GM21576 (cell line): ENCODE results near the gene ZNF407.

Experiments used
- ATAC-seq: cut with Tn5 transposase; IDR thresholded peaks from one replicate; pipeline ENCODE4 v1.9.1; 2021; ENCODE audit warnings: mild to moderate bottlenecking, moderate library complexity; ENCODE audit not compliant: unreplicated experiment

The ZNF407 gene

DNA sequence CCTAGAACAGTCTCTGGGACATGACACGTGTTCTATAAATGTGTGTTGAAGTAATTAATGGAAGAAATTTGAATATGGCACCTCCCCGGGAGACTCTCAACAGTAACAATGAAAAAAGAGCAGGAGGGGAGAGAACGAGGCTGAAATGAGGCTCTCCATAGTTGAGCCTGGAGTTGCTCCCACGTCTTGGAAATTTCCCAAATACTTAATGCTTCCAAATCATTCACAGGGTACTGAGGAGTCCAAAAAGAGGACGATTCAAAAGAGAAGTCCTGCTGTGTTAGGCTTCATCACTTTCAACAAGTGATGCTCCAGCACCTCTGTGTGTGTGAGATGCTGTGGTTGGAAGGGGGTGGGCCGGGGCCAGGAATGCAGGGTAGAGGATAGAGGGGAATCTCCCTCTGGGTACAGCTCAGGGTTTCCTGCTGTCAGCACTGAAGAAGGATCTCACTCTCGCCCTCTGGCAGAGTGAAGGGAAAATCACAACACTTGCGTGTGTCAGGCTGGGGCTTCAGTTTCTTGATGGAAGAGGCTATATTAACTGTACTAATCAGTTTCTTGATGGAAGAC is 18.1 kb upstream of the ZNF407 start:
- ATAC-seq: no peak

DNA sequence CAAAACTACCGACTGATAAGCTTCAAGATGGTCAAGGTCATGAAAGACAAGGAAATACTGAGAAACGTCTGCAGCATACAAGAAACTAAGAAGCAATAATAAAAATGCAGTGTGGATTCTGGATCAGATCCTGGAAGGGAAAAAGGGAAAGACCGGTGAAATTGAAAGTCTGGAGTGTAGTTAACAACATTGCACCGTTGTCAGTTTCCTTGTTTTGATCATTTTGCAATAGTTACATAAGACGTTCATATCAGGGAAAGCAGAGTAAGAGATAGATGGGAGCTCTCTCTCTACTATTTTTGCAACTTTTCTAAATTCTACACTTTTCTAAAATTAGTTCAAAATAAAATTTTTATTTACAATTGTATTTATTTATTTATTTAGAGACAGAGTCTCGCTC is 15.0 kb upstream of the ZNF407 start:
- no peak for ATAC-seq

DNA sequence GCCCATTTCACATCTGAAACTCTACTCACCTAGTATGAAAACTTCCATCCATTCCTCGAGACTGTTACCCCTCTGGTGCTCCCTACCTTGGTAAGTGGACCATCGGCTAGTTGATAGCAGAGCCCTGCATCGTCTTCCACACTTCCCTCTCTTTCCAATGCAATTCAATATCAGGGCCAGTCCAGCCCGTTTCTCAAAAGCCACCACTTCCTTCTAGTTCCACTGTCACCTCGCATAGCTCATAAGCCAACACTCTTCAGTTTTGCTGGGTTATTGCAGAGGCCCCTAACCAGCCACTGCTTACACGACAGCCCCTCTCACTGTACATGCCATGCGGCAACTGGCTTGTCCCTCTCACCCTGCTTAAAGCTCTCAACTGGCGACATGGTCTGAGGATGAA is 10.2 kb upstream of the ZNF407 start:
- ATAC-seq: no peak

- ATAC-seq: no peak
Measured at GRCh38 chr18:74589021-74589420, 8.6 kb upstream of the ZNF407 start.

GRCh38 chr18:74589811-74590210 is 7.9 kb upstream of the ZNF407 start:
- no peak for ATAC-seq

DNA sequence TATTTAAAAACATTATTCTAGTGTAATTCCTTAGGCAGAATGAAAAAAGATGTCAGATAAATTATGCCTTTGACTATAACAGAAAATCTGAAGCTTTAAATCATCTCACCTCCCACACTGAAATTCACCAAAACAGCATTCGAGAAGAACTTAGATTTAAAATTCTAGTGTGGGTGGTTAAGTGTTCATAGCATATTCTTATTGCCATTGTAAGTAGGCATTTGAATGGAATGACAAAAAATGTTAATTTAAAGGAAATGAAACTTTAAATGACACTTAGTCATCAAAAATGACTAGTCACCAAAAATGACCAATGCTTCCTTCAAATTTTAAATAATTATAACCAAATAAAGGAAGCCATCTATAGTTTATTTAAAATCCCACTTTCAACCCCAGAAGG is 7.0 kb upstream of the ZNF407 start:
- ATAC-seq: no peak

GRCh38 chr18:74595431-74595830 is 2.2 kb upstream of the ZNF407 start:
- ATAC-seq: no peak

DNA sequence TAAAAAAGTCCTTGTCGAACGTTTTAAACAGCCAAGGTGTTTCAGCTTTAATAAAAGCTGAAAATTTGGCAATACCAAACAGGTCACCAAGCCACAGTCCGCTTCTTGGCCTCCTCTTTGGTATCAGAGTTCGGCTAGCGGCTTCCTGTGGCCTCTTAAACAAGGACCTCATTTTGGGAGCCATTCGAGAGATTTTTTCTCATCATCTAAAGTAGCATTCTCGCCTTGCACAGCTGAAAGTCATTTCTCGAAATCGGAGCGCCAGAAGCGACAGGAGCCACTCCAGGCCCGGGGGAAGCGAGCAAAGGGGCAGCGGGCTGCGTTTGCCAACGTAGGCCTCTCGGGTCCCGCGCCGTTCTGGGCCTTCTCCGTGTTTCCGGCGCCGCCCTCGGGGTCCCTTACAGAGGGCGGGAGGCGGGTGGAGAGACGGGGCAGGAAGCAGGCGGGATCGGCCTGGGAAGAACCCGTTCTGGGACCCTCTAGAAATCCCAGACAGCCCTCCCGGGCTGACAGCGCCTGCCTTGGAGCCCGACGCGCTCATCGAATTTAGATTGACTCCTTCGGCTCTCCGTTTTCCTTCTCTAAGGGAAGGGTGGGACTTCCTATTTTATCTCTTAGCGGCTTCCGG is 522 bp upstream of the ZNF407 start:
- ATAC-seq: peak; percentile 36

- peak; percentile 60 for ATAC-seq
Measured at GRCh38 chr18:74598350-74599001, 806 bp downstream of the ZNF407 start.

DNA sequence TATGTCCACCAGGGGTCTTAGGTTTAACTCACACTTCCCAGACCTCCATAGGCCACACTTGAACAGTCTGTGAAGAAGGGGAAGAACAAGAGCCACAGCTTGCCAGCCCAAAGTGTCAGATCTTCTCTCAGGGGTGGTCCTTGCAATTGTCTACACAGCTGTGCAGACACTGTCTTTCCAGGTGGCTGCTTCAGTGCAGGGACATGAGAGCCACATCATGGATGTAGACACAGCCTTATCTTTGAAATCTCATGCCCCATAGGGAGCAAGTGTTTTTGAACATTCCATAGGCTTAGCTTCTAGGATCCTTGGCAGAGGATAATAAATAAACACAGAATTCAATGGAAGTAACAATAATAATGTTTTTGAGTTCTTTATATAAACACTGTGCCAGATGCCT is 6.7 kb downstream of the ZNF407 start:
- no peak for ATAC-seq

DNA sequence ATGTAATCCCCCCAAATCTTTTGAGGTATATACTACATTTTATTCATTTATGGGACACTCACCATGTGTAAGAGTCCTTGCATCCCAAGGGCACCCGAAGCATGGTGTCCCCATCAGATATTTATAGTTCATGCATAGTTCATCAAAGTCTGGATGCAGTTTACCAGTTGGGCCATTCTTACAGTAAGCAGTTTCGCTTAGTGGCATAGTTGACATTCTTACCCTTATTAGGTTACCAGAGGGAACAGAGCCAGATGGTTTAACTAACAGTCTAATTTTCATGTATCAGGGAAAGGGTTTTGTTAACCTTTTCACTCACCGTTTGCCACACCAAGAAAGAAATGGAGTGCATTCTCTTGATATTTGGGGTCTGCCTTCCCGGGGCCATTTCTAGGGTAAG is 7.1 kb downstream of the ZNF407 start:
- no peak for ATAC-seq

DNA sequence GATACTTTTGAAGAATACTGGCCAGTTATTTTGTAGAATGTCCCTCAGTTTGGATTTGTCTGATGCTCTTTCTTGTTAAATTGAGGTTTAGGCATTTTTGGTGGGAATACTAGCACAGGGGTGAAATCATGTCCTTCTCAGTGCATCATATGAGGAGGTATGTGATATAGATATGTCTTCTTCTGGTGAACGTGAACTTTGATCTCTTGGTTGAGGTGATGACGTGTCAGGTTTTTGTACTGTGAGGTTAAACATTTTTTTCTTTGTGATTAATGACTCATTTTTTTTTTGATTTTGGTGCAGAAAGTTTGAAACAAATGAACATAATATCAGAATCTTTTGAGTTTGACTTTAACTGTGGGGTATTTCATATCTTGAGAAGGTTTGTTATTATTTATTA is 11.0 kb downstream of the ZNF407 start:
- ATAC-seq: no peak

- ATAC-seq: no peak
Measured at GRCh38 chr18:74609535-74609934, 11.9 kb downstream of the ZNF407 start.

- ATAC-seq: no peak
Measured at GRCh38 chr18:74610051-74610615, 12.5 kb downstream of the ZNF407 start.

DNA sequence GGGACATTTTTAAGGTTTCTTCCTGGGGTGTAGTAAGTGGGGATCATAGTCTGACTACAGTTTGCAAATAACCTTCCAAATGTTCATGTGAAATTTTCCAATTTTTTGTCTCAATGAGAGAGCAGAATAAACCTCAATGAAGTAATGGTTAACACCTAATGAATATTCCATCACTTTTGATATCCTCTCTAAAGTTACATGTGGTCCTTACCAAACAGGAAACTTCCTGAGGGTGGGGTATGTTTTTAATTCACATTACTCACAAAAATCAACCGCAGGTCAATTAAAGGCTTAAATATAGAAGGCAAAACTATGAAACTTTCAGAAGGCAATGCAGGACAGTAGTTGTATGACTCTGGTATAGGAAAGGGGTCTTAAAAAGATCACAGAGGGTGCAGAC is 13.2 kb downstream of the ZNF407 start:
- no peak for ATAC-seq

DNA sequence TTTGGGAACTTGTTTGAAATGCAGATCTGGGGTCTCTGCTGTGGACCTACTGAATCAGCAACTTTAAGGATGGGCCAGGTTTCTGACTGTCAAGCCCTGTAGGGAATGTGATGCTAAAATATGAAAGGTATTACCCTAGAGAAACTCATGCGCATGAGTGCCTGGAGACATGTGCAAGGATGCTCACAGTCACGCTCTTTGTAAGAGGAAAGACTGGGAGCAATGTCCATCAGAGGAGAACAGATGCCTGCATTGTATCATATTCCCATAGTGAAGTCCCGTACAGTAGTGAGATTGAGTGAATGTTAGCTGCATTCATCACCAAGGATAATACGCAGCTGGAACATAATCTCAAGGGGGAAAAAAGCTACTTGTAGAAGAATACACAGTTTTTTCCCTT is 14.1 kb downstream of the ZNF407 start:
- no peak for ATAC-seq

DNA sequence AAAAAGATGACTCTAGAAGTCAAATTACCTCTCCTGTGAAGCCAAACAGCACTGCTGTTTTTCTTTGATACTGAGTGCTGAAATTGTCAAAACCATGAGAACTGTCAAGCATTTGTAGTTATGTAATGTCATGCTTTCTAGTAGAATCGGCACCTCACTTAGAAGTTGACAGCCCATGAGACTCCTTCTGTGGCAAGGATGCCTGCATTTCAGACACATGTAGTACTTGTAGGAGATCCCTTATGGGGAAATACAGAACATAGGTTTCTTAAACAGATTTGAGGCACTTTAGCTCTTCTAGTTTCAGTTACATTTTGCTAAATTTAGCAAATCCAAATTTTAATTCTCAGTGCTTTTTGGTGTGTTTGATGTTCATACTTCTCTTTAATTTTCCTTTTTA is 15.7 kb downstream of the ZNF407 start:
- ATAC-seq: peak; percentile 48

DNA sequence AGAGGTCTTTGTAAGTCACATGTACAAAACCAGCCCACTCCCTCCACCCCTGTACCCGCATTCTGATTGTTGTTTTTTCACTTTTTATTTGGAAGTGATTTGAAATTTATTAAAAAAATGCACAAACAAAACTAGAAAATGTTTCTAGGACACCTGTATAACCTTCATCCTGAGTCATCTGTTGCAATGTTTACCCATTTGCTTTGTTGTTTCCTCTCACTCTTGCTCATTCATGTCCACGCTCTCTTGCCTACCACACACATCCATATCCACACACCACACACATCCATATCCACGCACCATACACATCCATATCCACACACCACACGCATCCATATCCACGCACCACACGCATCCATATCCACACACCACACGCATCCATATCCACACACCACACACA is 18.8 kb downstream of the ZNF407 start:
- no peak for ATAC-seq

- ATAC-seq: no peak
Measured at GRCh38 chr18:74617486-74617885, 19.8 kb downstream of the ZNF407 start.

GRCh38 chr18:74622072-74622471 is 24.4 kb downstream of the ZNF407 start:
- ATAC-seq: no peak

- ATAC-seq: no peak
Measured at GRCh38 chr18:74623047-74623816, 25.6 kb downstream of the ZNF407 start.

GRCh38 chr18:74624466-74624865 is 26.8 kb downstream of the ZNF407 start:
- no peak for ATAC-seq
